ENCODE results near the gene MYO10.
A peak's percentile ranks its signal among the peaks of the same experiment; 100 is the strongest.
"Not testable (repeated sequence)": the region's sequence is repeated elsewhere in the genome, so short reads cannot be mapped to it uniquely, and the experiment has no call there.

The MYO10 gene

GRCh38 chr5:16740811-16741392 is 195.2 kb downstream of the MYO10 start:
- no peak for DNase-seq (ENCODE audit: low spot score)

GRCh38 chr5:16740066-16740810 is 195.8 kb downstream of the MYO10 start:
- no peak for DNase-seq (ENCODE audit: low spot score)

- DNase-seq (ENCODE audit: low spot score), result not testable (repeated sequence)
These were observed 197.7 kb downstream of the MYO10 start for GRCh38 chr5:16738393-16738792.

GRCh38 chr5:16737620-16738364 is 198.3 kb downstream of the MYO10 start:
- peak; percentile 70 for DNase-seq (ENCODE audit: low spot score)

- DNase-seq (ENCODE audit: low spot score), result no peak
These were observed 198.9 kb downstream of the MYO10 start for GRCh38 chr5:16737209-16737608.

- peak; percentile 48 for DNase-seq (ENCODE audit: low spot score)
These were observed 199.7 kb downstream of the MYO10 start for GRCh38 chr5:16736158-16736995.

GRCh38 chr5:16735101-16736060 is 200.7 kb downstream of the MYO10 start:
- DNase-seq (ENCODE audit: low spot score), result no peak

GRCh38 chr5:16733331-16734006 is 202.6 kb downstream of the MYO10 start:
- DNase-seq (ENCODE audit: low spot score), result no peak

GRCh38 chr5:16732356-16732755 is 203.7 kb downstream of the MYO10 start:
- no peak for DNase-seq (ENCODE audit: low spot score)

- no peak for DNase-seq (ENCODE audit: low spot score)
These were observed 208.2 kb downstream of the MYO10 start for GRCh38 chr5:16727755-16728325.

GRCh38 chr5:16726538-16726946 is 209.5 kb downstream of the MYO10 start:
- DNase-seq (ENCODE audit: low spot score), result no peak

GRCh38 chr5:16725575-16725974 is 210.5 kb downstream of the MYO10 start:
- DNase-seq (ENCODE audit: low spot score), result no peak

- no peak for DNase-seq (ENCODE audit: low spot score)
These were observed 212.3 kb downstream of the MYO10 start for GRCh38 chr5:16723821-16724220.

- no peak for DNase-seq (ENCODE audit: low spot score)
These were observed 214.0 kb downstream of the MYO10 start for GRCh38 chr5:16722097-16722495.

GRCh38 chr5:16721151-16722096 is 214.7 kb downstream of the MYO10 start:
- no peak for DNase-seq (ENCODE audit: low spot score)

- DNase-seq (ENCODE audit: low spot score), result not testable (repeated sequence)
These were observed 218.1 kb downstream of the MYO10 start for GRCh38 chr5:16718036-16718435.

GRCh38 chr5:16713386-16713928 is 222.6 kb downstream of the MYO10 start:
- DNase-seq (ENCODE audit: low spot score), result peak; percentile 75

- DNase-seq (ENCODE audit: low spot score), result no peak
These were observed 223.5 kb downstream of the MYO10 start for GRCh38 chr5:16712620-16713019.

- DNase-seq (ENCODE audit: low spot score), result no peak
These were observed 223.9 kb downstream of the MYO10 start for GRCh38 chr5:16712178-16712577.
